Effector memory CD8-positive, alpha-beta T cell (primary cell): Measurements from ENCODE around the gene DDR1.
"Not testable (repeated sequence)": the region's sequence is repeated elsewhere in the genome, so short reads cannot be mapped to it uniquely, and the experiment has no call there.

Source experiments
- ATAC-seq: fragments of 150-1000 bp; cut with Tn5 transposase; replicated peaks from 2 replicates; pipeline ENCODE4 v1.10.0; 2021; ENCODE audit warnings: mild to moderate bottlenecking, moderate library complexity
- DNase-seq, 3 experiments: peaks; one replicate each; pipeline ENCODE4 v3.0.0; 2021
- H3K27ac Mint-ChIP-seq, 2 donors: one replicate each; pipeline ENCODE4 v1.8.0; 2022; ENCODE audit warnings: mild to moderate bottlenecking in 2 of 2, mixed read lengths in 2 of 2, moderate library complexity in 2 of 2
- H3K27me3 Mint-ChIP-seq, 2 donors: one replicate each; pipeline ENCODE4 v1.8.0; 2022; ENCODE audit warnings: mixed read lengths in 2 of 2
- H3K36me3 Mint-ChIP-seq: one replicate; pipeline ENCODE4 v1.8.0; 2022; ENCODE audit warnings: mild to moderate bottlenecking, moderate library complexity, mixed read lengths; ENCODE audit not compliant: insufficient read depth
- H3K4me1 Mint-ChIP-seq, 2 donors: one replicate each; pipeline ENCODE4 v1.8.0; 2022; ENCODE audit warnings: low read depth in 2 of 2, mixed read lengths in 2 of 2
- H3K4me3 Mint-ChIP-seq, 2 donors: one replicate each; pipeline ENCODE4 v1.8.0; 2022; ENCODE audit warnings: mild to moderate bottlenecking in 2 of 2, mixed read lengths in 2 of 2, moderate library complexity in 2 of 2
- H3K9me3 Mint-ChIP-seq, 2 donors: one replicate each; pipeline ENCODE4 v1.8.0; 2022; ENCODE audit warnings: mixed read lengths in 2 of 2

The DDR1 gene

GRCh38 chr6:30898750-30899360, 14.5 kb downstream of the DDR1 start:
- ATAC-seq (no peak), DNase-seq (no peak)
- H3K27me3 Mint-ChIP-seq, result no peaks in the 10 kb centered on the region
- no peaks in the 10 kb centered on the region for H3K36me3 Mint-ChIP-seq
- H3K4me1 Mint-ChIP-seq, result no peaks in the 10 kb centered on the region
- no peak overlapping the region for H3K4me3 Mint-ChIP-seq
- no peak overlapping the region for H3K27ac Mint-ChIP-seq
- no peaks in the 10 kb centered on the region for H3K9me3 Mint-ChIP-seq

GRCh38 chr6:30900863-30901417, 16.6 kb downstream of the DDR1 start:
- DNase-seq (no peak), ATAC-seq (no peak)
- Mint-ChIP-seq H3K27ac (no peak overlapping the region), H3K27me3 (no peaks in the 10 kb centered on the region), H3K4me3 (no peak overlapping the region), H3K36me3 (peaks cover 2% of the 10 kb centered on the region), H3K9me3 (no peaks in the 10 kb centered on the region), H3K4me1 (no peaks in the 10 kb centered on the region)

DNA sequence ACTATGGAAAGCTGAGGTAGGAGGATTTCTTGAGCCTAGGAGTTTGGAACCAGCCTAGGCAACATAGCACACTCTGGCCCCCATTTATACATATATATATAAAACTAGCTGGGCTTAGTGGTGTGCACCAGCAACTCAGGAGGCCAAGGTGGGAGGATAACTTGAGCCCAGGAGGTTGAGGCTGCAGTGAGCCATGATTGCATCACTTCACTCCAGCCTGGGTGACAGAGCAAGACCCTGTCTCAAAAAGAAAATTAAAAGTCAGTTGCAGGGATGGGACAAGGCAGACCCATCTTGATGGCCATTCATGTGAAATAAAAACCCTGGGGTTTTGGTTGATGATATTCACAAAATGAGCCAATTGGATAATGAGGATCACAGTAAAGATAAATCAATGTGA, 17.1 kb downstream of the DDR1 start:
- ATAC-seq (no peak), DNase-seq (no peak)
- H3K36me3 Mint-ChIP-seq, result peaks cover 2% of the 10 kb centered on the region
- no peak overlapping the region for H3K27ac Mint-ChIP-seq
- H3K4me3 Mint-ChIP-seq, result no peak overlapping the region
- no peaks in the 10 kb centered on the region for H3K4me1 Mint-ChIP-seq
- no peaks in the 10 kb centered on the region for H3K9me3 Mint-ChIP-seq
- no peaks in the 10 kb centered on the region for H3K27me3 Mint-ChIP-seq

GRCh38 chr6:30902196-30902595, 17.9 kb downstream of the DDR1 start:
- not testable (repeated sequence) for H3K4me1 Mint-ChIP-seq, H3K27me3 Mint-ChIP-seq, H3K36me3 Mint-ChIP-seq, H3K27ac Mint-ChIP-seq, H3K4me3 Mint-ChIP-seq, ATAC-seq, H3K9me3 Mint-ChIP-seq, DNase-seq

- Mint-ChIP-seq H3K27me3 (no peaks in the 10 kb centered on the region), H3K27ac (no peak overlapping the region), H3K36me3 (peaks cover 2% of the 10 kb centered on the region), H3K4me3 (no peak overlapping the region), H3K9me3 (no peaks in the 10 kb centered on the region), H3K4me1 (peaks cover under 1 to 4% of the 10 kb centered on the region in 2 donors)
- no peak for DNase-seq
- no peak for ATAC-seq
Observed at GRCh38 chr6:30902709-30903108, 18.4 kb downstream of the DDR1 start.

DNA sequence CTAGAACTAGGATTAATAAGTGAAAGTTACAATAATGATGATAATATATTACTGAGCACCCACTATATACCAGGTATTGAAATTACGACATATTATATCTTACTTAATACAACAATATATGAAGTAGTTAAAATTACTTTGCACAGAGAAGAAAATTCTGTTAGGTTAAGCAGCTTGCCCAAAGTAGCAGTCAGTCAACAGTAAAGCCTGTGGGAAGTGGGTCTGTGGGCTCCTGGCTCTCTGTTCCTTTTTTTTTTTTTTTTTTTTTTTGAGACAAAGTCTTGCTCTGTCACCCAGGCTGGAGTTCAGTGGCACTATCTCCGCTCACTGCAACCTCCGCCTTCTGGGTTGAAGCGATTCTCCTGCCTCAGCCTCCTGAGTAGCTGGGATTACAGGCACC, 18.9 kb downstream of the DDR1 start:
- no peaks in the 10 kb centered on the region for H3K27me3 Mint-ChIP-seq
- no peak for ATAC-seq
- DNase-seq, result no peak
- H3K36me3 Mint-ChIP-seq, result peaks cover 2% of the 10 kb centered on the region
- no peak overlapping the region for H3K27ac Mint-ChIP-seq
- no peaks in the 10 kb centered on the region for H3K9me3 Mint-ChIP-seq
- H3K4me1 Mint-ChIP-seq, result peaks cover 6 to 10% of the 10 kb centered on the region in 2 donors
- no peak overlapping the region for H3K4me3 Mint-ChIP-seq

DNA sequence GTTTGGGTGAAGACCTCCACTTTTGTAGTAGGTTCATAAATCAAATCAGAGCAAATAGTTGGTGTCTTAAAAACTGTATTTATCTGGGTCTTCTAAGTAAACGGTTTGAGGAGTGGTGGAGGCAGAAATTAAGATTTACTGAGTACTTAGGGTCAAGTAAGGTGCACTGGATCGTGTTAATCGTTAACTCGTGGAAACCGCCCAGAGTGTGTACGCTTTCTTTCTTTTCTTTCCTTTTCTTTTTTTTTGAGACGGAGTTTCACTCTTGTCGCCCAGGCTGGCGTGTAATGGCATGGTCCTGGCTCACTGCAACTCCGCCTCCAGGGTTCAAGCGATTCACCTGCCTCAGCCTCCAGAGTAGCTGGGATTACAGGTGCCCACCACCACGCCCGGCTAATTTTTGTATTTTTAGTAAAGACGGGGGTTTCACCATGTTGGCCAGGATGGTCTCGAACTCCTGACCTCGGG, 23.0 kb downstream of the DDR1 start:
- H3K36me3 Mint-ChIP-seq, H3K27me3 Mint-ChIP-seq, DNase-seq, H3K9me3 Mint-ChIP-seq, ATAC-seq: not testable (repeated sequence)
- Mint-ChIP-seq H3K4me1 (peaks cover 17 to 24% of the 10 kb centered on the region in 2 donors), H3K4me3 (peak overlapping the region; percentile 95 to 96), H3K27ac (peak overlapping the region in 1 of 2 donors; percentile 30)

GRCh38 chr6:30907758-30908591, 23.7 kb downstream of the DDR1 start, which contains the start of gene GTF2H4:
GTF2H4 (plus strand) TSS chr6:30908207.
- H3K9me3 Mint-ChIP-seq, result no peaks in the 10 kb centered on the region
- peak; percentile 98 for ATAC-seq
- H3K27me3 Mint-ChIP-seq, result no peaks in the 10 kb centered on the region
- H3K4me3 Mint-ChIP-seq, result peak within 1 kb of the TSS; percentile 95 to 96
- H3K4me1 Mint-ChIP-seq, result peaks cover 17 to 24% of the 10 kb centered on the region in 2 donors
- H3K36me3 Mint-ChIP-seq, result peaks cover 9% of the 10 kb centered on the region
- DNase-seq, result peak; percentile 88 to 93 (median 89)
- H3K27ac Mint-ChIP-seq, result peak within 1 kb of the TSS; percentile 30 to 88

- no peaks in the 10 kb centered on the region for H3K27me3 Mint-ChIP-seq
- no peak for DNase-seq
- H3K9me3 Mint-ChIP-seq, result no peaks in the 10 kb centered on the region
- H3K4me1 Mint-ChIP-seq, result peaks cover 24% of the 10 kb centered on the region in 2 donors
- no peak for ATAC-seq
- H3K4me3 Mint-ChIP-seq, result peak overlapping the region; percentile 95 to 96
- H3K36me3 Mint-ChIP-seq, result peaks cover 9% of the 10 kb centered on the region
- peak overlapping the region; percentile 30 to 88 for H3K27ac Mint-ChIP-seq
Observed at GRCh38 chr6:30908700-30909099, 24.4 kb downstream of the DDR1 start.

- peaks cover 34 to 37% of the 10 kb centered on the region in 2 donors for H3K4me1 Mint-ChIP-seq
- not testable (repeated sequence) for H3K4me3 Mint-ChIP-seq, H3K27ac Mint-ChIP-seq, DNase-seq, H3K36me3 Mint-ChIP-seq, ATAC-seq, H3K27me3 Mint-ChIP-seq, H3K9me3 Mint-ChIP-seq
Observed at GRCh38 chr6:30910473-30910872, 26.2 kb downstream of the DDR1 start.

DNA sequence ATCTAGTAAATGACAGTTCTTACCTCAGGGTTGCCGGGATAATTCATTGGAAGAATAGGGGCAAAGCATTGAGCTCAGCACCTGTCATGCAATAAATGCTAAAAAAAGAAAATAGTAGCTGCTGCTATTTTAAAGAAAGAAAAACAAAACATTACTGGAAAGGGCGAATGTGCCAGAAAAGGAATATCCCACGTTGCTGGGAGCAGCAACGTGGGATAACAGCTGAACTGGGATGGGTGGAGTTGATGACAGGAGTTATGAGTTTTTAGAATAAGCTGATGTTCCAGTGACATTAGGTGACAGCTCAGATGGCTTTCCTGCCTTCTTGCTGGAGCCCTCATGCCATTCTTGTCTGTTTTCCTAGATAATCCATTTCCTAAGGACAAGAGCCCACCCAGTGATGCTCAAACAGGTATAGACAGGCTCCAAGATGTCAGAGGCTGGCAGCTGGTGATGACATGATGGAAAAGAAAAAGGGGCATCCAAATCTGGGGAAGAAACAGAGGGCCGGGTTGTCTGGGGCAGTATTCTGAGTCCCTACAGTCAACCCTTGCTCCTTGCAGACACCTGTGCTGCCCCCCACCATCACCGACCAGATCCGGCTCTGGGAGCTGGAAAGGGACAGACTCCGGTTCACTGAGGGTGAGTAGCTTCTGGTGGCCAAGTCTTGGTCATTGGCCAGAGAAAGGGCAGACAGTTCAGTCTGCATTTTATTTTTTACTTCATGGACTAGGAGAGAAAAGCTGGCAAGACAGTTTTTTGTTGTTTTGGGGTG, 28.6 kb downstream of the DDR1 start:
- Mint-ChIP-seq H3K36me3 (peaks cover 12% of the 10 kb centered on the region), H3K27ac (no peak overlapping the region), H3K4me1 (peaks cover 34% of the 10 kb centered on the region in 2 donors), H3K9me3 (no peaks in the 10 kb centered on the region), H3K4me3 (peak overlapping the region; percentile 77 to 84), H3K27me3 (no peaks in the 10 kb centered on the region)
- DNase-seq (no peak), ATAC-seq (no peak)

- peaks cover 26% of the 10 kb centered on the region in 2 donors for H3K4me1 Mint-ChIP-seq
- DNase-seq (peak in 1 of 3 experiments; percentile 8), ATAC-seq (no peak)
- H3K27ac Mint-ChIP-seq, result peak overlapping the region; percentile 70 to 83
- no peaks in the 10 kb centered on the region for H3K9me3 Mint-ChIP-seq
- H3K4me3 Mint-ChIP-seq, result peak overlapping the region; percentile 77 to 84
- H3K36me3 Mint-ChIP-seq, result peaks cover 16% of the 10 kb centered on the region
- H3K27me3 Mint-ChIP-seq, result no peaks in the 10 kb centered on the region
Observed at GRCh38 chr6:30913721-30914075, 29.4 kb downstream of the DDR1 start.
